ENCODE results near the gene DMD.

Gene DMD

GRCh38 chrX:31811106-31811505 lies 1400.2 kb downstream of the DMD start:
- no peak for DNase-seq (ENCODE audit: low spot score)
- TF ChIP-seq CTCF (IDR thresholded peaks at IDR 0.05; ENCODE audit: borderline replicate concordance, control extremely low read depth, extremely low read depth, insufficient read depth, missing control alignments) = no peak
- in situ Hi-C loops (cut with MboI; ENCODE audit: low sequenced_read_pairs, unreplicated experiment) = no loop called here

- in situ Hi-C loops (cut with MboI; ENCODE audit: low sequenced_read_pairs, unreplicated experiment) = no loop called here
- DNase-seq (ENCODE audit: low spot score) = no peak
- no peak for TF ChIP-seq CTCF (IDR thresholded peaks at IDR 0.05; ENCODE audit: borderline replicate concordance, control extremely low read depth, extremely low read depth, insufficient read depth, missing control alignments)
These were observed 1403.0 kb downstream of the DMD start for GRCh38 chrX:31808357-31808756.

- no peak for TF ChIP-seq CTCF (IDR thresholded peaks at IDR 0.05; ENCODE audit: borderline replicate concordance, control extremely low read depth, extremely low read depth, insufficient read depth, missing control alignments)
- no peak for DNase-seq (ENCODE audit: low spot score)
- in situ Hi-C loops (cut with MboI; ENCODE audit: low sequenced_read_pairs, unreplicated experiment) = no loop called here
These were observed 1404.2 kb downstream of the DMD start for GRCh38 chrX:31807165-31807564.

- in situ Hi-C loops (cut with MboI; ENCODE audit: low sequenced_read_pairs, unreplicated experiment) = no loop called here
These were observed 1405.6 kb downstream of the DMD start for GRCh38 chrX:31805781-31806180.

GRCh38 chrX:31800219-31800618 lies 1411.1 kb downstream of the DMD start:
- in situ Hi-C loops (cut with MboI; ENCODE audit: low sequenced_read_pairs, unreplicated experiment) = no loop called here
- DNase-seq (ENCODE audit: low spot score) = no peak
- no peak for TF ChIP-seq CTCF (IDR thresholded peaks at IDR 0.05; ENCODE audit: borderline replicate concordance, control extremely low read depth, extremely low read depth, insufficient read depth, missing control alignments)

More at GRCh38 chrX:31805781-31806180, 1405.6 kb downstream of the DMD start:
- DNase-seq (ENCODE audit: low spot score) = no peak
- TF ChIP-seq CTCF (IDR thresholded peaks at IDR 0.05; ENCODE audit: borderline replicate concordance, control extremely low read depth, extremely low read depth, insufficient read depth, missing control alignments) = no peak

- TF ChIP-seq CTCF (IDR thresholded peaks at IDR 0.05; ENCODE audit: borderline replicate concordance, control extremely low read depth, extremely low read depth, insufficient read depth, missing control alignments) = no peak
- in situ Hi-C loops (cut with MboI; ENCODE audit: low sequenced_read_pairs, unreplicated experiment) = no loop called here
- no peak for DNase-seq (ENCODE audit: low spot score)
These were observed 1414.7 kb downstream of the DMD start for GRCh38 chrX:31796624-31797023.

- no peak for TF ChIP-seq CTCF (IDR thresholded peaks at IDR 0.05; ENCODE audit: borderline replicate concordance, control extremely low read depth, extremely low read depth, insufficient read depth, missing control alignments)
- no peak for DNase-seq (ENCODE audit: low spot score)
- in situ Hi-C loops (cut with MboI; ENCODE audit: low sequenced_read_pairs, unreplicated experiment) = no loop called here
These were observed 1463.9 kb downstream of the DMD start for GRCh38 chrX:31747411-31747810.

All from GM13976 (cell line).